ENCODE results near the gene RHBDF2.

RHBDF2 gene

GRCh38 chr17:76506408-76507345 is 5.5 kb upstream of the RHBDF2 start:
- peak in 50 of 51 donors; percentile 32 to 90 (median 72) for DNase-seq

GRCh38 chr17:76504117-76504516 is 2.9 kb upstream of the RHBDF2 start:
- no peak for DNase-seq

GRCh38 chr17:76502341-76503211 is 1.4 kb upstream of the RHBDF2 start:
- DNase-seq, result no peak

GRCh38 chr17:76501827-76502307 is 644 bp upstream of the RHBDF2 start:
- DNase-seq, result no peak

GRCh38 chr17:76500747-76501017 is 541 bp downstream of the RHBDF2 start:
- DNase-seq, result no peak

- DNase-seq, result no peak
These were observed 1.0 kb downstream of the RHBDF2 start for GRCh38 chr17:76500074-76500746.

GRCh38 chr17:76499267-76499667 is 2.0 kb downstream of the RHBDF2 start:
- no peak for DNase-seq

- no peak for DNase-seq
These were observed 2.4 kb downstream of the RHBDF2 start for GRCh38 chr17:76498876-76499251.

GRCh38 chr17:76497979-76498875 is 3.0 kb downstream of the RHBDF2 start:
- DNase-seq, result peak in 41 of 51 donors; percentile 16 to 77 (median 56)

- DNase-seq, result peak in 1 of 51 donors; percentile 50
These were observed 3.6 kb downstream of the RHBDF2 start for GRCh38 chr17:76497699-76497978.

- DNase-seq, result no peak
These were observed 4.8 kb downstream of the RHBDF2 start for GRCh38 chr17:76496464-76496863.

GRCh38 chr17:76495663-76496400 is 5.4 kb downstream of the RHBDF2 start:
- DNase-seq, result peak in 1 of 51 donors; percentile 35

- DNase-seq, result peak in 1 of 51 donors; percentile 65
These were observed 7.6 kb downstream of the RHBDF2 start for GRCh38 chr17:76493505-76494167.

- peak in 27 of 51 donors; percentile 17 to 74 (median 36) for DNase-seq
These were observed 8.2 kb downstream of the RHBDF2 start for GRCh38 chr17:76492989-76493501.

- DNase-seq, result no peak
These were observed 8.9 kb downstream of the RHBDF2 start for GRCh38 chr17:76492123-76492988.

GRCh38 chr17:76491271-76492122 is 9.7 kb downstream of the RHBDF2 start:
- no peak for DNase-seq

GRCh38 chr17:76490112-76490710 is 11.0 kb downstream of the RHBDF2 start:
- DNase-seq, result no peak

Data from hypothalamus (tissue), 51 donors.